Ovary (tissue), 9 donors: ENCODE data around the gene LMTK3. TPM values are rescaled to one million over a fixed set of nuclear protein-coding genes. Genes with fewer than 3 reads are reported as not detected.
A peak's percentile ranks its signal among the peaks of the same experiment; 100 is the strongest.

Experiments
- DNase-seq, 5 donors: peaks; one replicate each; pipeline ENCODE4 v3.0.0-alpha.2; 2019 to 2020
- H3K27ac ChIP-seq, 2 donors: fragments of 200-600 bp; one replicate each; pipeline versions ENCODE4 v1.5.1 to v1.8.0; 2019 to 2022
- H3K27me3 ChIP-seq: fragments of 200-600 bp; one replicate; pipeline ENCODE4 v1.8.0; 2022
- H3K36me3 ChIP-seq: fragments of 200-600 bp; sonication (generic); one replicate; pipeline ENCODE4 v1.5.1; 2019
- H3K4me1 ChIP-seq: one replicate; pipeline ENCODE4 v1.8.1; 2013; ENCODE audit warnings: mild to moderate bottlenecking, moderate library complexity; ENCODE audit not compliant: insufficient read depth
- H3K4me3 ChIP-seq: fragments of 200-600 bp; sonication (generic); one replicate; pipeline ENCODE4 v1.5.1; 2017
- H3K9me3 ChIP-seq, 2 donors: fragments of 200-600 bp in 1 of 2; sonication (generic) in 1 of 2; one replicate each; pipeline versions ENCODE4 v1.5.1 to v1.8.1; 2013 to 2019; ENCODE audit warnings: mild to moderate bottlenecking in 1 of 2, moderate library complexity in 1 of 2
- CTCF ChIP-seq, 3 donors: fragments of 450-650 bp in 2 of 3; fragments of 200-600 bp in 1 of 3; IDR thresholded peaks; one replicate each; pipeline versions ENCODE4 v1.5.1 to v1.8.0; 2016 to 2022; ENCODE audit warnings: antibody characterized with exemption in 3 of 3, mild to moderate bottlenecking in 1 of 3
- EP300 ChIP-seq: sonication (generic); formaldehyde crosslinking; IDR thresholded peaks from one replicate; pipeline ENCODE4 v1.6.1; 2017; ENCODE audit warnings: antibody characterized with exemption
- POLR2A ChIP-seq: fragments of 450-650 bp; IDR thresholded peaks from one replicate; pipeline ENCODE4 v1.6.1; 2017; ENCODE audit warnings: antibody characterized with exemption, mild to moderate bottlenecking, moderate library complexity
- WGBS, 3 donors: extraction: QIAGEN DNeasy Blood & Tissue Kit in 1 of 3; methylation state at CpG; one replicate each; pipeline versions ENCODE4 v1.1.5 to v1.1.7; 2013 to 2017; 5-methylcytosine and 5-hydroxymethylcytosine counted together
- intact Hi-C, 4 donors: fragments of 100-400 bp; cut with DNase I; formaldehyde crosslinking; loops; one replicate each; pipeline versions ENCODE4 v1.11.0 to v1.15.1; 2022 to 2023
- polyA plus RNA-seq, 2 donors: library from polyadenylated mRNA; stranded (reverse); fragments of 200-250 nt in 1 of 2; fragments of 350-450 nt in 1 of 2; fragmentation: Illumina TruSeq in 1 of 2; extraction: RNeasy Lipid Tissue Mini Kit (QIAGEN cat#74804) in 1 of 2; gene quantifications; one replicate each; pipeline ENCODE4 v1.2.3, GENCODE V29; 2013 to 2014
- total RNA-seq, 7 donors: library from RNA; depleted of rRNA in 2 of 7; stranded (reverse); fragments of >200 nt in 2 of 7; fragmentation: NEBNext Ultra II Directional in 3 of 7; extraction: Animal tissue kit (Norgen Biotek cat#: 25700) in 3 of 7; gene quantifications; one replicate each; pipeline versions ENCODE4 v1.1.0 to v1.2.4, GENCODE V29; 2016 to 2023
- donor health status: DM: no; HTN: no; CAD: no; lungs with moderate emphysema.
- donor health status: DM: no; HTN: no; CAD: no.
- donor health status: Bipolar disorder and iron deficiency.
- donor health status: DM: yes; HTN: yes; CAD: no.
- donor health status: DM: no; HTN: no; CAD: no.
- donor health status: DM: yes; HTN: yes; CAD: no.

The LMTK3 gene
- total and polyA plus RNA-seq, 9 donors: 0.27 to 2.5 (median 0.49) TPM; not detected in 1

GRCh38 chr19:48480558-48481500 is 30.8 kb downstream of the LMTK3 start:
- peak overlapping the region; percentile 57 for H3K4me3 ChIP-seq
- H3K9me3 ChIP-seq: no peaks in the 10 kb centered on the region
- 2 to 6% (median 3%) methylated on average over 52 of the region's 52 CpGs for WGBS, 3 donors
- peaks cover 9% of the 10 kb centered on the region for H3K4me1 ChIP-seq
- peak; percentile 60 to 74 (median 64) for DNase-seq
- H3K27me3 ChIP-seq: no peaks in the 10 kb centered on the region
- no peaks in the 10 kb centered on the region for H3K36me3 ChIP-seq
- TF ChIP-seq EP300 (no peak), CTCF (IDR thresholded peaks at IDR 0.05) (no peak), POLR2A (no peak)
- intact Hi-C loops: loop anchor here in 1 of 4 donors (10.0 kb wide), 1 partner anchor 134 kb away; the partner anchor contains the start of genes FAM83E, RPL18 and SPHK2
- H3K27ac ChIP-seq: peak overlapping the region; percentile 86 to 96

GRCh38 chr19:48480183-48480557 is 31.5 kb downstream of the LMTK3 start:
- 8 to 12% (median 11%) methylated on average over 32 of the region's 32 CpGs for WGBS, 3 donors
- peak; percentile 73 to 83 (median 76) for DNase-seq
- Histone ChIP-seq H3K27ac (peak overlapping the region; percentile 86 to 96), H3K4me3 (peak overlapping the region; percentile 57), H3K4me1 (peaks cover 9% of the 10 kb centered on the region), H3K36me3 (no peaks in the 10 kb centered on the region), H3K27me3 (no peaks in the 10 kb centered on the region), H3K9me3 (no peaks in the 10 kb centered on the region)
- intact Hi-C loops: loop anchor here in 1 of 4 donors (10.0 kb wide), 1 partner anchor 135 kb away; the partner anchor contains the start of genes FAM83E, RPL18 and SPHK2
- TF ChIP-seq POLR2A: no peak
- TF ChIP-seq EP300: no peak
- no peak for TF ChIP-seq CTCF (IDR thresholded peaks at IDR 0.05)

- Histone ChIP-seq H3K4me3 (no peak overlapping the region), H3K4me1 (peaks cover 9% of the 10 kb centered on the region), H3K9me3 (no peaks in the 10 kb centered on the region), H3K27ac (peak overlapping the region; percentile 86 to 96), H3K36me3 (no peaks in the 10 kb centered on the region), H3K27me3 (no peaks in the 10 kb centered on the region)
- 59 to 70% (median 64%) methylated on average over 7 of the region's 7 CpGs for WGBS, 3 donors
- no peak for TF ChIP-seq EP300
- no peak for TF ChIP-seq POLR2A
- no peak for TF ChIP-seq CTCF (IDR thresholded peaks at IDR 0.05)
- intact Hi-C loops: loop anchor here in 1 of 4 donors (10.0 kb wide), 1 partner anchor 135 kb away; the partner anchor contains the start of genes FAM83E, RPL18 and SPHK2
- DNase-seq: no peak
Measured at GRCh38 chr19:48479686-48480085, 31.9 kb downstream of the LMTK3 start.

GRCh38 chr19:48478339-48479256 is 33.0 kb downstream of the LMTK3 start:
- TF ChIP-seq EP300 (no peak), CTCF (IDR thresholded peaks at IDR 0.05) (no peak), POLR2A (no peak)
- 64 to 71% (median 71%) methylated on average over 19 to 29 of the region's 29 CpGs for WGBS, 3 donors
- H3K27me3 ChIP-seq: no peaks in the 10 kb centered on the region
- DNase-seq: no peak
- intact Hi-C loops: no loop called here
- no peak overlapping the region for H3K4me3 ChIP-seq
- no peak overlapping the region for H3K27ac ChIP-seq
- peaks cover 9% of the 10 kb centered on the region for H3K4me1 ChIP-seq
- H3K9me3 ChIP-seq: no peaks in the 10 kb centered on the region
- H3K36me3 ChIP-seq: no peaks in the 10 kb centered on the region
